ENCODE measurements around the gene SLC36A2.
A peak's percentile ranks its signal among the peaks of the same experiment; 100 is the strongest.

The SLC36A2 gene

GRCh38 chr5:151285683-151286082, 61.7 kb downstream of the SLC36A2 start:
- H3K36me3 ChIP-seq (ENCODE audit: insufficient read depth, low read length) = no peaks in the 10 kb centered on the region
- no peaks in the 10 kb centered on the region for H3K9me3 ChIP-seq (ENCODE audit: low read depth, low read length)
- H3K9ac ChIP-seq (ENCODE audit: insufficient read length) = no peak overlapping the region
- TF ChIP-seq POLR2AphosphoS5 (IDR thresholded peaks at IDR 0.05; ENCODE audit: borderline replicate concordance, low read depth, low read length) (no peak), EZH2 (IDR thresholded peaks at IDR 0.05) (no peak), FOXP2 (optimal IDR thresholded peaks at IDR 0.05; ENCODE audit: control extremely low read depth, extremely low read length, insufficient read depth) (no peak)
- no peak for DNase-seq (ENCODE audit: low read depth, low spot score)
- H3K4me3 ChIP-seq = peak overlapping the region; percentile 16; the same call in 1 of the 2 replicates
- H3K27ac ChIP-seq = no peak overlapping the region

- Histone ChIP-seq H3K9ac (ENCODE audit: insufficient read length) (no peak overlapping the region), H3K27ac (no peak overlapping the region), H3K36me3 (ENCODE audit: insufficient read depth, low read length) (no peaks in the 10 kb centered on the region), H3K9me3 (ENCODE audit: low read depth, low read length) (no peaks in the 10 kb centered on the region), H3K4me3 (no peak overlapping the region)
- no peak for DNase-seq (ENCODE audit: low read depth, low spot score)
- no peak for TF ChIP-seq EZH2 (IDR thresholded peaks at IDR 0.05)
- TF ChIP-seq POLR2AphosphoS5 (IDR thresholded peaks at IDR 0.05; ENCODE audit: borderline replicate concordance, low read depth, low read length) = no peak
- no peak for TF ChIP-seq FOXP2 (optimal IDR thresholded peaks at IDR 0.05; ENCODE audit: control extremely low read depth, extremely low read length, insufficient read depth)
Measured at GRCh38 chr5:151284392-151284967, 62.9 kb downstream of the SLC36A2 start.

GRCh38 chr5:151283120-151283825, 64.1 kb downstream of the SLC36A2 start:
- Histone ChIP-seq H3K36me3 (ENCODE audit: insufficient read depth, low read length) (no peaks in the 10 kb centered on the region), H3K9ac (ENCODE audit: insufficient read length) (no peak overlapping the region), H3K9me3 (ENCODE audit: low read depth, low read length) (no peaks in the 10 kb centered on the region), H3K27ac (no peak overlapping the region), H3K4me3 (no peak overlapping the region)
- TF ChIP-seq EZH2 (IDR thresholded peaks at IDR 0.05) = no peak
- TF ChIP-seq POLR2AphosphoS5 (IDR thresholded peaks at IDR 0.05; ENCODE audit: borderline replicate concordance, low read depth, low read length) = no peak
- TF ChIP-seq FOXP2 (optimal IDR thresholded peaks at IDR 0.05; ENCODE audit: control extremely low read depth, extremely low read length, insufficient read depth) = no peak
- no peak for DNase-seq (ENCODE audit: low read depth, low spot score)

GRCh38 chr5:151281001-151281639, 66.2 kb downstream of the SLC36A2 start:
- no peaks in the 10 kb centered on the region for H3K36me3 ChIP-seq (ENCODE audit: insufficient read depth, low read length)
- TF ChIP-seq FOXP2 (optimal IDR thresholded peaks at IDR 0.05; ENCODE audit: control extremely low read depth, extremely low read length, insufficient read depth) (no peak), POLR2AphosphoS5 (IDR thresholded peaks at IDR 0.05; ENCODE audit: borderline replicate concordance, low read depth, low read length) (no peak)
- DNase-seq (ENCODE audit: low read depth, low spot score) = no peak
- no peak overlapping the region for H3K9ac ChIP-seq (ENCODE audit: insufficient read length)
- H3K4me3 ChIP-seq = no peak overlapping the region
- H3K27ac ChIP-seq = no peak overlapping the region
- no peaks in the 10 kb centered on the region for H3K9me3 ChIP-seq (ENCODE audit: low read depth, low read length)

GRCh38 chr5:151280443-151280842, 66.9 kb downstream of the SLC36A2 start:
- Histone ChIP-seq H3K27ac (no peak overlapping the region), H3K4me3 (no peak overlapping the region), H3K9ac (ENCODE audit: insufficient read length) (no peak overlapping the region), H3K36me3 (ENCODE audit: insufficient read depth, low read length) (no peaks in the 10 kb centered on the region), H3K9me3 (ENCODE audit: low read depth, low read length) (no peaks in the 10 kb centered on the region)
- no peak for DNase-seq (ENCODE audit: low read depth, low spot score)
- no peak for TF ChIP-seq EZH2 (IDR thresholded peaks at IDR 0.05)

- no peak overlapping the region for H3K9ac ChIP-seq (ENCODE audit: insufficient read length)
- H3K9me3 ChIP-seq (ENCODE audit: low read depth, low read length) = no peaks in the 10 kb centered on the region
- no peak for DNase-seq (ENCODE audit: low read depth, low spot score)
- no peak overlapping the region for H3K4me3 ChIP-seq
- TF ChIP-seq EZH2 (IDR thresholded peaks at IDR 0.05) (no peak), FOXP2 (optimal IDR thresholded peaks at IDR 0.05; ENCODE audit: control extremely low read depth, extremely low read length, insufficient read depth) (no peak), POLR2AphosphoS5 (IDR thresholded peaks at IDR 0.05; ENCODE audit: borderline replicate concordance, low read depth, low read length) (no peak)
- H3K36me3 ChIP-seq (ENCODE audit: insufficient read depth, low read length) = no peaks in the 10 kb centered on the region
- H3K27ac ChIP-seq = no peak overlapping the region
Measured at GRCh38 chr5:151278845-151279244, 68.5 kb downstream of the SLC36A2 start.

- TF ChIP-seq EZH2 (IDR thresholded peaks at IDR 0.05) (no peak), FOXP2 (optimal IDR thresholded peaks at IDR 0.05; ENCODE audit: control extremely low read depth, extremely low read length, insufficient read depth) (no peak), POLR2AphosphoS5 (IDR thresholded peaks at IDR 0.05; ENCODE audit: borderline replicate concordance, low read depth, low read length) (no peak)
- Histone ChIP-seq H3K36me3 (ENCODE audit: insufficient read depth, low read length) (no peaks in the 10 kb centered on the region), H3K9me3 (ENCODE audit: low read depth, low read length) (no peaks in the 10 kb centered on the region), H3K27ac (no peak overlapping the region), H3K4me3 (no peak overlapping the region), H3K9ac (ENCODE audit: insufficient read length) (no peak overlapping the region)
- no peak for DNase-seq (ENCODE audit: low read depth, low spot score)
Measured at GRCh38 chr5:151275803-151276202, 71.6 kb downstream of the SLC36A2 start.

- Histone ChIP-seq H3K27ac (no peak overlapping the region), H3K9ac (ENCODE audit: insufficient read length) (no peak overlapping the region), H3K9me3 (ENCODE audit: low read depth, low read length) (no peaks in the 10 kb centered on the region), H3K4me3 (no peak overlapping the region), H3K36me3 (ENCODE audit: insufficient read depth, low read length) (no peaks in the 10 kb centered on the region)
- DNase-seq (ENCODE audit: low read depth, low spot score) = no peak
- TF ChIP-seq POLR2AphosphoS5 (IDR thresholded peaks at IDR 0.05; ENCODE audit: borderline replicate concordance, low read depth, low read length) (no peak), FOXP2 (optimal IDR thresholded peaks at IDR 0.05; ENCODE audit: control extremely low read depth, extremely low read length, insufficient read depth) (no peak), EZH2 (IDR thresholded peaks at IDR 0.05) (no peak)
Measured at GRCh38 chr5:151274666-151275065, 72.7 kb downstream of the SLC36A2 start.

All from SK-N-MC (cell line).